ENCODE measurements around the gene SPTBN1.

Gene SPTBN1

GRCh38 chr2:54638103-54638502 lies 182.0 kb downstream of the SPTBN1 start:
- DNase-seq: no peak

GRCh38 chr2:54638774-54639187 lies 182.7 kb downstream of the SPTBN1 start:
- DNase-seq: no peak

GRCh38 chr2:54639609-54640008 lies 183.5 kb downstream of the SPTBN1 start:
- DNase-seq: no peak

- DNase-seq: no peak
Observed at GRCh38 chr2:54640834-54641540, 184.9 kb downstream of the SPTBN1 start.

GRCh38 chr2:54641988-54642387 lies 185.9 kb downstream of the SPTBN1 start:
- DNase-seq: no peak

- DNase-seq: no peak
Observed at GRCh38 chr2:54642677-54643430, 186.7 kb downstream of the SPTBN1 start.

GRCh38 chr2:54644236-54644635 lies 188.1 kb downstream of the SPTBN1 start:
- no peak for DNase-seq

- no peak for DNase-seq
Observed at GRCh38 chr2:54646170-54646927, 190.2 kb downstream of the SPTBN1 start.

GRCh38 chr2:54648256-54648655 lies 192.1 kb downstream of the SPTBN1 start:
- DNase-seq: no peak

- DNase-seq: no peak
Observed at GRCh38 chr2:54649191-54649590, 193.1 kb downstream of the SPTBN1 start.

GRCh38 chr2:54649633-54650032 lies 193.5 kb downstream of the SPTBN1 start:
- DNase-seq: no peak

- no peak for DNase-seq
Observed at GRCh38 chr2:54650612-54651011, 194.5 kb downstream of the SPTBN1 start.

- DNase-seq: no peak
Observed at GRCh38 chr2:54651291-54651690, 195.2 kb downstream of the SPTBN1 start.

- no peak for DNase-seq
Observed at GRCh38 chr2:54652540-54652939, 196.4 kb downstream of the SPTBN1 start.

GRCh38 chr2:54653572-54654204 lies 197.6 kb downstream of the SPTBN1 start:
- DNase-seq: no peak

GRCh38 chr2:54655046-54655809 lies 199.1 kb downstream of the SPTBN1 start:
- DNase-seq: no peak

GRCh38 chr2:54656863-54657262 lies 200.7 kb downstream of the SPTBN1 start:
- DNase-seq: no peak

GRCh38 chr2:54657664-54658083 lies 201.5 kb downstream of the SPTBN1 start:
- no peak for DNase-seq

- DNase-seq: no peak
Observed at GRCh38 chr2:54658564-54659071, 202.5 kb downstream of the SPTBN1 start.

- no peak for DNase-seq
Observed at GRCh38 chr2:54659527-54659926, 203.4 kb downstream of the SPTBN1 start.

- no peak for DNase-seq
Observed at GRCh38 chr2:54660752-54661151, 204.6 kb downstream of the SPTBN1 start.

GRCh38 chr2:54663424-54664030 lies 207.4 kb downstream of the SPTBN1 start:
- DNase-seq: no peak

All from KG1 (cell line).